GM12873 (cell line): ENCODE measurements around the gene GHR.

Source experiments
- CTCF ChIP-seq: IDR thresholded peaks from 2 replicates; pipeline ENCODE4 v1.5.1; 2012; ENCODE audit warnings: low read depth, mild to moderate bottlenecking, moderate library complexity, low read length, control low read depth; ENCODE audit not compliant: insufficient read depth; ENCODE audit errors: missing control alignments

Gene GHR

GRCh38 chr5:42581845-42582244 lies 158.6 kb downstream of the GHR start:
- TF ChIP-seq CTCF: no peak

- TF ChIP-seq CTCF: no peak
Observed at GRCh38 chr5:42582723-42583122, 159.5 kb downstream of the GHR start.

GRCh38 chr5:42583322-42583721 lies 160.1 kb downstream of the GHR start:
- peak; percentile 77 for TF ChIP-seq CTCF

GRCh38 chr5:42586625-42587024 lies 163.4 kb downstream of the GHR start:
- TF ChIP-seq CTCF: no peak

GRCh38 chr5:42587096-42587723 lies 164.0 kb downstream of the GHR start:
- no peak for TF ChIP-seq CTCF

- TF ChIP-seq CTCF: no peak
Observed at GRCh38 chr5:42590566-42590965, 167.3 kb downstream of the GHR start.

- no peak for TF ChIP-seq CTCF
Observed at GRCh38 chr5:42591015-42591414, 167.8 kb downstream of the GHR start.
